GM19238 (cell line): ENCODE results near the gene NFATC2IP.

ENCODE experiments used
- DNase-seq: peaks from one replicate; pipeline ENCODE4 v3.0.0; 2011; ENCODE audit warnings: low spot score; ENCODE audit not compliant: insufficient read length

Gene NFATC2IP

DNA sequence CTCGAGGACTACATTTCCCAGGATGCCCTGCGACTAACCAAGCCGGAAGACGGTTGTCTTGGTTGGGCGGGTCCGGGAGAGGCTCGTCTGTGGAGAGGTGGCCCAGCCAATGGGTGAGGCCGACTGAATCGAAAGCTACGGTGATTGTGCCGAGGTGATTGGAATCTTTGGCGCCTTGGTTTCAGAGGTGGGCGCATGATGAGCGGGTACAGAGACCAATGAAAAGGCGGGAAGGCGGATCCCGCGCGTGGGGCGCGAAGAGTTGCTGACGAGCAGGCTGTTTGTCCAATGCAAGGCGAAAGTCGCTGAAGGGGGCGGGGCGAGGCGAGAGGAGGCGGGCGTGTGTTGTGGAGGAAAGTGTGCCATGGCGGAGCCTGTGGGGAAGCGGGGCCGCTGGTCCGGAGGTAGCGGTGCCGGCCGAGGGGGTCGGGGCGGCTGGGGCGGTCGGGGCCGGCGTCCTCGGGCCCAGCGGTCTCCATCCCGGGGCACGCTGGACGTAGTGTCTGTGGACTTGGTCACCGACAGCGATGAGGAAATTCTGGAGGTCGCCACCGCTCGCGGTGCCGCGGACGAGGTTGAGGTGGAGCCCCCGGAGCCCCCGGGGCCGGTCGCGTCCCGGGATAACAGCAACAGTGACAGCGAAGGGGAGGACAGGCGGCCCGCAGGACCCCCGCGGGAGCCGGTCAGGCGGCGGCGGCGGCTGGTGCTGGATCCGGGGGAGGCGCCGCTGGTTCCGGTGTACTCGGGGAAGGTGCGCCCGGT lies at the start of gene NFATC2IP:
NFATC2IP (plus strand) TSS at position 290 of the 762 bp plus-strand sequence; CDS start at position 365, 75 bp downstream.
- peak; percentile 97 for DNase-seq

DNA sequence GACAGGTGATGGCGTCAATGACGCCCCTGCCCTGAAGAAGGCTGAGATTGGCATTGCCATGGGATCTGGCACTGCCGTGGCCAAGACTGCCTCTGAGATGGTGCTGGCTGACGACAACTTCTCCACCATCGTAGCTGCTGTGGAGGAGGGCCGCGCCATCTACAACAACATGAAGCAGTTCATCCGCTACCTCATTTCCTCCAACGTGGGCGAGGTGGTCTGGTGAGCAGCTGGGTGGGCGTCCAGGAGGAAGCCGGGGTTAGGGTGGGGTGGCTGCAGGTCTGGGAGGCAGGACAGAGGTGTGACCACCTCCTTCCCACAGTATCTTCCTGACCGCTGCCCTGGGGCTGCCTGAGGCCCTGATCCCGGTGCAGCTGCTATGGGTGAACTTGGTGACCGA lies 48.9 kb upstream of the NFATC2IP start:
- DNase-seq = no peak

DNA sequence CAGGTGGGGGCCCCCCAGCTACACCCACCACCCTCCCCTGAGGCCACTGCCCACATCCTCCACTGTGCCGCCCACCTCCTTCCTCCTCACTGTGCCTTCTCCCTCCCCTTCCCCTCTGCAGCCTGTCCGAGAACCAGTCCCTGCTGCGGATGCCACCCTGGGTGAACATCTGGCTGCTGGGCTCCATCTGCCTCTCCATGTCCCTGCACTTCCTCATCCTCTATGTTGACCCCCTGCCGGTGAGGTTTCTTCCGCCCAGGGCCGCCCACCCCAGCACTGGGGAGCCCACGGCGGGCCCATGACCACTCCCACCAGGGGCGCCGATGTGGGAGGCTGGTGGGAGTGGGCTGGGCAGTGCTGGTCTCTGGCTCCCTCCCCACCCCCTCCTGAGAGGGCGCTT lies 47.8 kb upstream of the NFATC2IP start:
- no peak for DNase-seq

DNA sequence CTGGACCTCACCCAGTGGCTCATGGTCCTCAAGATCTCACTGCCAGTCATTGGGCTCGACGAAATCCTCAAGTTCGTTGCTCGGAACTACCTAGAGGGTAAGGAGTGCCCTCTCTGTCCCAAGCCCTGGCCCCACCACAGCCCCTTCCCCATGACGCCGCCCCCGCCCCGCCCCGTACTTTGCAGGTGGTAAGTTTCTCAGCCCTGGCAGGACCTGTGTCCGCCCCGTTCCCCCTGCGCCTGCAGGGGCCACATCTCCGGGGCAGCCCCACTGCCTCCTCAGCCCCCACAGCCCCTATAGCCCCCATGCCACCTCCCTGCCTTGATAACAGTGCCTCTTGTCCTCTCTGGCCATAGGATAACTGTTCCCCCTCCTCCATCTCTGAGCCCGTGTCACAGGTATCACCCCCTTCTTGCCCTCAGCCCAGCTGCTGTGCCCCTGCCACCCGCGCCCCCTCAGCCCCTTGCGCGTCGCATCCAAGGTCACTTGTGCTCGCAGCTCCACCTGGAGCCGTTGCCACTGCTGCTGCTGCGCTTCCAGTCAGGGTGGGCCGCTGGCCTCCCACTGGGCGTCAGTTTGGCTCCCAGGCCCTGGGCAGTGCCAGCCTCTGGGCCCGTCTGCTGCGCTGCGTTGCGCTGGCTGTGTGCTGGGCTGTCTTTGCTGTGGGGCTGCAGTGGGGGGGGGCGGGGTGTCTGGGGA lies 47.2 kb upstream of the NFATC2IP start:
- no peak for DNase-seq

DNA sequence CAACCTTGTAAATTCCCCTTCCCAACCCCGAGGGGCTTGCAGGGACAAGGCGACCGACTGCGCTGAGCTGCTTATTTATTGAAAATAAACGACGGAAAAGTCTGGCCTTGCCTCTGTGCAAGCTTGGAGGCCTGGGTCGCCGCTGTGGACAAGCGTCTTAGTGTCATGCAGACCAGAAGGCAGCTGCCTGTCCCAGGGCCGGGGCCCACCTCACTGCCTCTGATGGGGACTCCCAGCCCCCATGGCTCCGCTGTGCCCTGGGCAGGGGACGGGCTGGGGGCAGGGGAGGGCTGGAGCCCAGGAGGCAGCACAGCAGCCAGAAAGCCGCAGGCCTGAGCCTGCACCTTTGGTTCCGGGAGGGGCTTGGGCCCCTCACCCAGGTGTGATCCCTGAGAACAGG lies 46.4 kb upstream of the NFATC2IP start:
- DNase-seq = no peak

DNA sequence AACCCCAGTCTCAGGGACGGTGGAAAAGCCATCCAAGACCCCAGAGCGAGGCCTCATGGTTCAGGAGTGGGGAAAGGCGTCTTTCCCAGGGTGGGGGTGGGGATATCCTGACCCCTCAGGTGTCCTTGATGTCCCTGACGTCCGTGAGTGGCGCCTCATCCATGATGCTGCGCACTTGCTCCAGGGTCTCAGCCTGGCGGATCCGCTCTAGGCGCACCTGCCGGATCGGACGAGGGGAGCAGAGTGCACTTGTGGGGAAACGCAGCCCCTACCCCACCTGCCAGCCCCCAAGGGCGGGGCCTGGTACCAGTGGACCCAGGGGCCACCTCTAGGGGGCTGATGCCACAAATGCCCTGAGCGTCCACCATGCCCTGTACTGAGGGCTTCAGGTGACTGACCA lies 45.9 kb upstream of the NFATC2IP start:
- DNase-seq = no peak

DNA sequence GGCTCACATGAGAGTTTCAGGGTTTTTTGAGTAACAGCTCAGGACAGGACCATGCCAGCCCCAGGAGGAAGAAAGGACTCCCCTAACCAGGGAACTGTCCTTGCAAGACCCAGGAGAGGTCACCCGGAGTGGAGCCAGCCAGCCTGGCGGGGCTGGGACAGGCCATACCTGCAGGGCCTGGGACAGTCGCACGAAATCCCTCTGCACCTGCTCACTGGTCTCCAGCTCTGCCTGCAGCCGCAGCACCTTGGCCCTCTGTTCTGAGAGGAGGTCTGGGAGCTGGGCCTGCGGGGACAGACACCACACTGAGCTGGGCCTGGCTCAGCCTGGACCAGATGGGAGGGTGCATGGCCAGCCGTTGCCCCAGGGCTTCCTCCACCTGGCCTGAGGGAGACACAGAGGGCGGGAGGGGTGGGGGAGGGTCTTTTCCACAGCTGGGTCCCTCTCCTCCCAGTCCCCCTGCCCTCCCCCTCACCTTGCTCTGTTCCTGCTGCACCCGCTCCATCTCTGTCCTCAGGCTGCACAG lies 45.4 kb upstream of the NFATC2IP start:
- no peak for DNase-seq

DNA sequence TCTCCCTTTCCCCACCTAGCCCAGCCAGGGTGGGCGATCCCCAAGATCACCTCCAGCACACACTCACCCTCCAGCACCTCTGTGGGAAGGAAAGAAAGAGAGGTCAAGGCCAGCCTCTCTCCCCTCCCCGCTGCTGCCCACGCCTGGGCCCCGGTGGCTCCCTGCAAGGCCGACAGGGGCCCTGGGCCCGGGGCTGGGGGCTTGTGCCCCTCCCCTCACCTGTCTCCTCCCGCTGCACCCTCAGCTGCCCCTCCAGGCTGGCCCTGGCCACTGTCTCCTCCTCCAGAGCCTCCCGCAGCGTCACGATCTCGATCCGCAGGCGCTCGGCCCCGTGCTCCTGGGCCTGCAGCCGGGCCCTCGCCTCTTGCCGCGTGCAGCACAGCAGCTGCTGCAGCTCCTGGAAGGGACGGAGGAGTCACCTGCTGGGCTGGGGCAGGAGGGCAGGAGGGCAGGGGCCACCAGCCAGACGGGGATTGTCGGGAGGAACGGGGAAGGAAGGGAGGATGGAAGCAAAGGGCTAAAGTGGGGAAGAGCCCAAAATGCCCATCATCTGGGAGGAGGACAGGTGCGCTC lies 44.9 kb upstream of the NFATC2IP start:
- DNase-seq = no peak

DNA sequence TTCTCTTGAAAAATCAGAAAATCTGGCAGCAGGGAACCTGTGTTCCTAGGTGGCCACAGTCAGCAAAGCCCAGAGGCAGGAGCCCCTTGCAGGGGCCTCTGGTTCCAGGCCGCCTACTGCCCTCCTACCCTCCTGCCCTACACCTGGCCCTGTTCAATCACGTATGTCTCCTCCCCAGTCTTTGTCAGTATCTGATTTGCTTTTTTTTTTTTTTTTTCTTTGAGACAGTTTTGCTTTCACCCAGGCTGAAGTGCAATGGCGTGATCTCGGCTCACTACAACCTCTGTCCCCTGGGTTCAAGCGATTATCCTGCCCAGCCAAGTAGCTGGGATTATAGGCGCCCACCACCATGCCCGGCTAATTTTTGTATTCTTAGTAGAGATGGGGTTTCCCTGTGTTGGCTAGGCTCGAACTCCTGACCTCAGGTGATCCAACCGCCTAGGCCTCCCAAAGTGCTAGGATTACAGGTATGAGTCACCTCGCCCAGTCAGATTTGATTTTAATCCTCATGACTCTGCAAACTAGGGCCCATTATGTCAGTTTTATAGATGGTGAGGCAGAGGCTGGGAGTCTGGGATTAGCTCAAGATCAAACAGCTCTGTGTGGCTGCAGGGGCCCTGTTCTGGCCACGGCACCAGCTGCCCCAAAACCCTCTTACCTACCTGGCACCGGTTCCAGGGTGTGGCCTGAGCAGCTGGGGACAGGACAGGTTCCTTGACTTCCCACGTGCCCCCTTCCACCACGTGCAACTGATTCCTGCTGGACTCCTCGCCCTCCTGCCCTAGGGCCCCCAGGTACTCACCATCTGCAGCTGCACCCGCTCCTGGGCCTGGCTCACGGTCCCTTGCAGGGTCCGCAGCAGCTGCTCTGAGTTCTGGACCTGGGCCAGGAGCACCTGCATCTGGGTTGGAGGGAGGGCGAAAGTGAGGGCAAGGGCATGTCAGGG lies 40.4 kb upstream of the NFATC2IP start:
- DNase-seq = no peak

DNA sequence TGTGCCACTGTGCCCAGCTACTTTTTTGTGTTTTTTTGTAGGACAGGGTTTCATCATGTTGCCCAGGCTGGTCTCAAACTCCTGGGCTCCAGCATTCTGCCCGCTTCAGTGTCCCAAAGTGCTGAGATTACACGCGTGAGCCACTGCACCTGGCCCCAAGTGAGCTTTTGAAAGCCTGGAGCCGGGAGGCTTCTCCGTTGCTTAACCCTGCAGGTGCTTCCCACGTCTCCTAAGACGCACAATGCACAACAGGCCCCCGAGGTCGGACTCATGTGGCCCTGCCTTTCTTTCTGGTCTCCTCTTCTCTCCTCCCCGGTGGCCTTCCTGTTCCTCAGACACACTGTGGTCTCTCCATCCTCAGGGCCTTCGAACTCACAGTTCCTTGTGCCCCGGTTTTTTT lies 38.2 kb upstream of the NFATC2IP start:
- no peak for DNase-seq

DNA sequence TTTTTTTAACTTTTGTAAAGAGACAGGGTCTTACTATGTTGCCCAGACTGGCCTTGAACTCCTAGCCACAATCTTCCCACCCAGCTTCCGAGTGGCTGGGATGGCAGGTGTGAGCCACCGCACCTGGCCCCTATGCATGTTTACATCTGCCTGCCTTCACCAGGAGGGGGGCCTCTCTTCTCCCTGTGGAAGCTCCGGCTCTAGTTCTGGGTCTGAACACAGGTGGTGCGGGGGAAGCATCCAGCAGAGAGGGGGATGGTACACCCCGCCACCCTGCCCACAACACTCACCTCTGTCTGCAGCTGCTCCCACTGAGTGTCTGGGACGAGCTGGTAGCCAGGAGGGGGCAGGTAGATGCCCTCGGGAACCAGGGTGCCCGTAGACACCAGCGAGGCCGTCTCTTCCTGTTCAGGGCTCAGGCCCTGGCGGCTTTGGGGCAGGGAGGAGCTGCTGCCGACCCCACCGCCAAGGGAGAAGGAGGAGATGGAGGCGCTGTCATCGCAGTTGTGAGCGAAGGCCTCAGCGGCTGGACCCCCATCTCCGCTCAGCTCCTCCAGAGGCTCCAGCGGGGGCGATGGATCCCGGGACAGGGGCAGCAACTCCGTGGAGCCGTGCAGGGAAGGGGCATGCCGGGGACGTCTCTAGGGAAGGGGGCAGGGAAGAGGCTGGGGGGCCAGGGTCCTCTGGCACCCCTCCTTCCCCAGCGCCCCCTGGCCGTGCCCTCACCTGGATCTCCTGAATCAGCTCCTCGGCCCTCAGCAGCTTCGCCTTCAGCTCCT lies 36.6 kb upstream of the NFATC2IP start:
- DNase-seq = no peak

DNA sequence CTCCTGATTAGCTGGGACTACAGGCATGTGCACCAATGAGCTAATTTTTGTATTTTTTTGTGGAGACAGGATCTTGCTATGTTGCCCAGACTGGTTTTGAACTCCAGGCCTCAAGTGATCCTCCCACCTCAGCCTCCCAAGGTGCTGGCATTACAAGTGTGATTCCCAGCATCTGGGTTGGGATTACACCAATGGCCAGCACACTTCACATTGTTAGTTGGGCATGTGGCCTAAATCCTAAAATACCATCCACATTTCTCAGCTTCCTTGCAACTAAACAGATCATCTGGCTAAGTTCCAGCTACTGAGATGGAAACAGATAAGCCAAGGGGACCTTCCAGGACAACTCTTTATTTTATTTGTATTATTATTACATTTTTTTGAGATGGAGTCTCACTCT lies 35.6 kb upstream of the NFATC2IP start:
- no peak for DNase-seq

DNA sequence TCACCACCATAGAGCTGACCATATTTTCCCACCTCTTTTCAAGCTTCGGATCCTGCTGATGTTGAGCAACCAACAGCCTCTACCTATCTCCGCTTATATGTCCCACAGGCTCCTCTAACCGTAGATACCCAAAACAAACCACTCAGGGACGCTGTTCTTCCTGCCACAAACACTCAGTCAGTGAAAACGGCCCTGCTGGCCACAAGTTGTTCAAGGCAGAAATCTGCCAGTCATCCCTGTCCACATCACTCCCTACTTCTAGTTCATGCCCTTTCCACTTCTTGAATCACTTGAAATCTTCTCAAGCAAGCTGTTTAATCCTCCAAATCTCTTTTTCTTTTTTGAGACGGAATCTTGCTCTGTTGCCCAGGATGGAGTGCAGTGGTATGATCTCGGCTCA lies 33.6 kb upstream of the NFATC2IP start:
- no peak for DNase-seq

DNA sequence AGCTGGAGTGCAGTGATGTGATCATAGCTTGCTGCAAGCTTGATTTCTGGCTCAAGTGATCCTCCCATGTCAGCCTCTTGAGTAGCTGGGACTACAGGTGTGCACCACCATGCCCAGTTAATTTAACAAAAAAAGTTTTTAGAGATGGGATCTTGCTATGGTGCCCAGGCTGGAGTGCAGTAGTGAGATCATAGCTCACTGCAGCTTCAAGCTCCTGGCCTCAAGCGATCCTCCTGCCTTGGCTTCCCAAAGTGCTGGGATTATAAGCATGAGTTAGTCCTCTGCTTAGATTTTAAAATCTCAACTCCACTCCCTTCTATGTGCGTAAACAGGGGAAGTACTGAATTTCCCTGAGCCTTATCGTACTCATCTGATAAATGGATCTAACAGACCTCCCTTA lies 32.0 kb upstream of the NFATC2IP start:
- DNase-seq = no peak

DNA sequence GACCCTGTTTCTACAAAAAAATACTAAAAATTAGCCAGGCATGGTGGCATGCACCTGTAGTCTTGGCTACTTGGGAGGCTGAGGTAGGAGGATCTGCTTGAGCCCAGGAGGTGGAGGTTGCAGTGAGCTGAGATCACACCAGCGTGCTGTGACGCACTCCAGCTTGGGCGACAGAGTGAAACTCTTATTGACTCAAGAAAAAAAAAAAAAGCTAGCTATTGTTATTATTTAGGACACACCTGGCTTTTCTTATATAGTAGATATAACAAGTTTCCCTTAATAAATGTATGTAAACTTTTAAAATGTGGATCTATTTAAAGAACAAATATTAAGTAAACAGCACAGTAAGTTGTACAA lies 27.5 kb upstream of the NFATC2IP start:
- DNase-seq = no peak

DNA sequence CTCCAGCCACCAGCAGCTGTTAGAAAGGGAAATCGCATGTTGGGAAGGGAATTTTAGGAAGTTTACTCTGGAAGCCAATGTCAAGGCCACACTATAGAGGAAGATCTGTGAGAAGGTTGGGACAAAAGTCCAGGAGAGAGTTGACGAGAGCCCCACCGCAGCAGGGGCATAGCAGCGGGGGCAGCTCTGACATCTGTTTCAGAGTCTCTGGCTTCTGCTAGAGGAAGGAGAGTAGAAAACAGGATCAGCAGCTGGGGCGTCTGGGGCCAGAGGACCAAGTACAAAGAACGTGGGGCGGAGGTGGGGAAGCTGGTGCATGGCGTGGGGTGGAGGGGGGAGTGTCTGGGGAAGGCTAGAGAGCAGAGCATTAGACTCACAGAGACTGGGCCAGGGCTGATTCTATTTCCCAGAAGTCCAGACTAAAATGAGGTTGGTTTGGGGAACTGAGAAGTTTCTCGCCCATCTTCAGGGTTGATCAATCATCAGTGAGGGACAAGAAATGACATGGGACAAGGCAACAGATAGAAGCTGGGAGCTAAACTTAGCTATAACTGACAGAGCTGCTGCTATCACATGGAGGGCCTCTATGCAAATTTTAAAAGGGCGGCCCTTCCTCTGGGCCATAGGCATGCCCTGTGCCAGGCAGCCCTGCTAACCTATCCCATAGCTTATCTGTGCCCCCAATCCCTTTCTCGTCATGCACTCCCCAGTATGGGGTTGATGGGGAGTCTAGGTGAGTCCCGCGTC lies 26.9 kb upstream of the NFATC2IP start:
- DNase-seq = peak; percentile 80

DNA sequence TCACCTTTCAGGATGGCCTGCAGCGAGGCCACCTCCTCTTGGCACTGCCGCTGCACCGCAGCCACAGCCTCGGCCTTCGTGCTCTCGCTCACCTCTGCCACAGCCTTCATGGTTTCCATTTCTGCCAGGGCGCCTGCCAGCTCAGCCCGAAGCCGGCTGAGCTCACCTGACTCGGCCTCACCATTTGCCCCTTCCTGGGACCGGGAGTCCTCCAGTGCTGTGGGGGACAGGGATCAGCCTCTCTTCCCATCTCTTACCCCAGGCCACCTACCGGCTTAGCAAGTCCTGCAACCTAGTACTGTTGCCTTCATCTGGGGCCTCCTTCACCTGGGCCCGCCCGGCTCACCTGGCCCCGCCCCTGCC lies 26.4 kb upstream of the NFATC2IP start:
- no peak for DNase-seq

DNA sequence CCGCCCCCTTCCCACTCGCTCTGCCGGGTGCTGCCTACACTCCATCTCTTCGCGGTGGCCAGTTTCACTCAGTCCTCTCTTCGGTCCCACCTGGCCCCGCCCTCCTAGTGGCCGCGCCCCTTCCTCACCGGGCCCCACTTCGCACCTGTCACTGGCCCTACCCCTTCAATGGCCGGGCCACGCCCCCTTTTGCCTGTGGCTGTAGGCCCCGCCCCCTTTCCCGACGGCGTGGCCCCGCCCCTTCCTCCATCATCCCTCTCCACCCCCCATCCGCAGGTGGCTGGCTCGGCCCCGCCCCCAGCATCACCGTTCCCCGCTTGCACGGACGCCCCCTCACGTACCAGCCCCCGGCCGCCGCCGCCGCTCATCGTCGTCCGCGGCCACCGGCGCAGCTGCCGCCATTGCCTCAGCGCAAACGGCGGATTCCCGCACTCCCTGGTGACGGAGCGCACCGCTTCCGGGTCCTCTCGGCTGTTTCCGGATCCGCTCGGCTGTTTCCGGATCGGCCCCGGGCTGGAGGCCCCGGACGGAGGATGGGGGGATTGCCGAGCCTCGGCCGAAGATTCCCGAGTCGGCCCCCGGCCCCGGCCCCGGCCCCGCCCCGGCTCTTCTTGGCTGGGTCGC lies 25.9 kb upstream of the NFATC2IP start, which contains the start of gene RABEP2:
RABEP2 (minus strand) TSS at position 477 of the 624 bp plus-strand sequence; CDS start at position 402, 75 bp downstream.
- DNase-seq = peak; percentile 94
